VCaP (cell line): ENCODE data around the gene PYGO2.
A peak's percentile ranks its signal among the peaks of the same experiment; 100 is the strongest.
"Not testable (repeated sequence)": the region's sequence is repeated elsewhere in the genome, so short reads cannot be mapped to it uniquely, and the experiment has no call there.

Source experiments
- H3K27ac ChIP-seq: fragments of 450-650 bp; 2 replicates; pipeline ENCODE4 v1.5.1; 2017
- CTCF ChIP-seq: fragments of 450-650 bp; conservative IDR thresholded peaks from 2 replicates; pipeline ENCODE4 v1.5.1; 2017; ENCODE audit warnings: mild to moderate bottlenecking, moderate library complexity

PYGO2 gene

DNA sequence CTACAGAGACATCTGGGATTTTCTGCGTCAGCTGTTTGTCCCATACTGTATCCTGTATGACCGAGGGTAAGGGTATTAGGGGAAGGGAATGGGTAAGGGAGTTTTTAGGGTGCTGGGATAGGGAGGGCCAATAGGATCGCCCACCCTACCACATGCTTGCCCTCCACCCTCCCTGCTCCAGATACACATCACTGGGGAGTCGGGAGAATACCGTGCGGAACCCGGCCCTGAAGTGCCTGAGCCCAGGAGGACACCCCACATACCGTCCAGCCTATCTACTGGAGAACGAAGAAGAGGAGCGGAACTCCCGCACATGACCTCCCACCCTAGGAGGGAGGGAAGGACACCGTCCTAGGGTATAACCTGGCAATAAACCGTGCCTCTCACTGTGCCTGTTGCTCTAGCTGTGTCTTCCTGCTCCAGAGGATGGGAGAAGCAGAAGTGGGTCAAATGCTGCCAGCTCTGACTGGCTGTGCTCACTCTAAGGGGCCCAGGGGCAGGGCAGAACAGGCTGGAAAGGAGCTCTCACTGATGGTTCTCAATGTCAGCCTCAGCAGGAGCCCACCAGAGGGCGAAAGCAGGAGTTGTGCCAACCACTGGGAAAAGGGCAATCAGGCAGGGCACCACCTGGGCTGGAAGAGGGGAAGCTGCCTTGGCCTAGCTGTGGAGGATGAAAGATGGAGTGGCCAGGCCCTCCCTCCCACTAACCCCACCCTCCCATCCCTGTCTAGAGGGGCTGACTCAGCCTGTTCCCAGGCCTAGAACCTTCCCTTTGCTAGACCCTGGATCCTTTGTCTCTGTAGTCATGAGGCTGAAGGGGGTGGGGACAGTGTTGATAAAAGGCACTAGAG, 31.4 kb upstream of the PYGO2 start:
- H3K27ac ChIP-seq = no peak overlapping the region
- TF ChIP-seq CTCF = peak; percentile 65

GRCh38 chr1:154990276-154990675, 28.7 kb upstream of the PYGO2 start:
- no peak overlapping the region for H3K27ac ChIP-seq
- no peak for TF ChIP-seq CTCF

DNA sequence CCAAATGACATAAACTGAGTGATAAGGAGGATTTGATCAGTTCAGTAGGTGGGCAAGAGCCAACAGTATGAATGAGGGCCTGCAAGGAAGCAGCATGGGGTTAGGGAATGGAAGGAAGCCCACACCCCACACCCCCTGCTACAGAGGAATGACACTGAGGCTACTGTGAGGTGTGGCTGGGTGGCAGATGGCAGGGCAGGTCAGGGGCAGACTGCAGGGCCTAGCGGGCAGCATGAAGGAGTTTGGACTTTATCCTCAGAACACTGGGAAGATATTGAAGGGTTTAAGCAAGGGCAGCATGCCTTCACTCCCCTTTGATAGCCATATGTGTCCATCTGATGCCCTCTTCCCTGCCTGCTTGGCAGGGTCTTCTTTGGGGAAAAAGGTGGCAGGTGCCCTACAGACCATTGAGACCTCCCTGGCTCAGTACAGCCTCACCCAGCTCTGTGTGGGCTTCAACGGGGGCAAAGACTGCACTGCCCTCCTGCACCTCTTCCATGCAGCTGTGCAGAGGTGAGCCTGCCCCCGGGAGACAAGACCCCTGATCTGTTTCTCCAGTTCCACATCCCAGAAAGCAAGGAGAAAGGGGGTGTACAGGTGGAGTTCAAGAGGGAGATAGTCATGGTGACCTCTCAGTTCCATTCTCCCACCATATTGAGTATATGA, 27.7 kb upstream of the PYGO2 start:
- TF ChIP-seq CTCF = no peak

DNA sequence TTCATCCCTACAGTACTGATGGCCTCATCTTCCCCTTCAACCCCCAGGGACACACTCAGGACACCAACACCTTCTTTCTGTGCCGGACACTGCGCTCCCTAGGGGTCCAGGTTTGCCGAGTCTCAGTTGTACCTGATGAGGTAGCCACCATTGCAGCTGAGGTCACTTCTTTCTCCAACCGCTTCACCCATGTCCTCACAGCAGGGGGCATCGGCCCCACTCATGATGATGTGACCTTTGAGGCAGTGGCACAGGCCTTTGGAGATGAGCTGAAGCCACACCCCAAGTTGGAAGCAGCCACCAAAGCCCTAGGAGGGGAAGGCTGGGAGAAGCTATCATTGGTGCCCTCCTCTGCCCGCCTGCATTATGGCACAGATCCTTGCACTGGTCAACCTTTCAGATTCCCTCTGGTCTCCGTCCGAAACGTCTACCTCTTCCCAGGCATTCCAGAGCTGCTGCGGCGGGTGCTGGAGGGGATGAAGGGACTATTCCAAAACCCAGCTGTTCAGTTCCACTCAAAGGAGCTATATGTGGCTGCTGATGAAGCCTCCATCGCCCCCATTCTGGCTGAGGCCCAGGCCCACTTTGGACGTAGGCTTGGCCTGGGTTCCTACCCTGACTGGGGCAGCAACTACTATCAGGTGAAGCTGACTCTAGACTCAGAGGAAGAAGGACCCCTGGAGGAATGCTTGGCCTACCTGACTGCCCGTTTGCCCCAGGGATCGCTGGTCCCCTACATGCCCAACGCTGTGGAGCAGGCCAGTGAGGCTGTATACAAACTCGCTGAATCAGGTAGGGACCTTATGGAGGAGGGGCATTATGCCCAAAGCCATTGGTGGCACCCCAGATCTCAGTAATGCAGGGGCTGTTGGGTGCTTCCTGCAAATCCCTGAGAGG, 26.7 kb upstream of the PYGO2 start:
- no peak for TF ChIP-seq CTCF
- H3K27ac ChIP-seq = no peak overlapping the region

More for the DNA sequence above, 27.7 kb upstream of the PYGO2 start:
- H3K27ac ChIP-seq = no peak overlapping the region

- TF ChIP-seq CTCF = no peak
- no peak overlapping the region for H3K27ac ChIP-seq
Measured at GRCh38 chr1:154987326-154987725, 25.7 kb upstream of the PYGO2 start.

- H3K27ac ChIP-seq = not testable (repeated sequence)
Measured at GRCh38 chr1:154986736-154987135, 25.2 kb upstream of the PYGO2 start.

GRCh38 chr1:154983776-154984466, 22.3 kb upstream of the PYGO2 start:
- peak overlapping the region; percentile 78 for H3K27ac ChIP-seq
- no peak; the same call in 1 of the 2 replicates for TF ChIP-seq CTCF
